K562 (cell line): Measurements from ENCODE around the gene MADCAM1. TPM values are rescaled to one million over a fixed set of nuclear protein-coding genes. Genes with fewer than 3 reads are reported as not detected.
A peak's percentile ranks its signal among the peaks of the same experiment; 100 is the strongest.

ENCODE experiments used
- BCL6 ChIP-seq: fragments of 250-450 bp; sonication (Bioruptor Pico); IDR thresholded peaks from 2 replicates; pipeline ENCODE4 v1.4.0; 2020
- ESRRB ChIP-seq: fragments of 250-450 bp; sonication (Bioruptor Pico); IDR thresholded peaks from 2 replicates; pipeline ENCODE4 v1.5.0; 2020; ENCODE audit warnings: mild to moderate bottlenecking, moderate library complexity, borderline replicate concordance
- ETV5 ChIP-seq: sonication (generic); formaldehyde crosslinking; IDR thresholded peaks from 2 replicates; pipeline ENCODE4 v1.4.0; 2020; ENCODE audit warnings: low read depth, mild to moderate bottlenecking, missing genetic modification reagents
- GATA2 ChIP-seq: sonication (generic); formaldehyde crosslinking; IDR thresholded peaks from 2 replicates; pipeline ENCODE4 v1.4.0; 2020; ENCODE audit warnings: mild to moderate bottlenecking, missing genetic modification reagents
- NFE2L1 ChIP-seq: fragments of 450-650 bp; IDR thresholded peaks from 2 replicates; pipeline ENCODE4 v1.6.1; 2016; ENCODE audit warnings: missing genetic modification characterization, low read depth, mild to moderate bottlenecking, missing compliant biosample characterization, moderate library complexity, borderline replicate concordance
- NFIX ChIP-seq: fragments of 250-450 bp; sonication (Bioruptor Pico); IDR thresholded peaks from 2 replicates; pipeline ENCODE4 v1.4.0; 2020; ENCODE audit warnings: low read depth, mild to moderate bottlenecking, moderate library complexity
- RAD51 ChIP-seq: fragments of 450-650 bp; IDR thresholded peaks from 2 replicates; pipeline ENCODE4 v1.7.1; 2016; ENCODE audit warnings: low read depth, mild to moderate bottlenecking, borderline replicate concordance
- RFX7 ChIP-seq: fragments of 250-450 bp; sonication (Bioruptor Pico); IDR thresholded peaks from 2 replicates; pipeline ENCODE4 v1.5.1; 2021; ENCODE audit warnings: mild to moderate bottlenecking
- SPI1 ChIP-seq: IDR thresholded peaks from 2 replicates; pipeline ENCODE4 v1.6.1; 2011; ENCODE audit warnings: low read depth, low read length, control low read depth, borderline replicate concordance
- SREBF1 ChIP-seq: fragments of 150-350 bp; IDR thresholded peaks from 2 replicates; pipeline ENCODE4 v1.6.1; 2014; ENCODE audit warnings: antibody characterized with exemption, low read depth, low read length, borderline replicate concordance
- ZNF140 ChIP-seq: fragments of 250-450 bp; sonication (Bioruptor Pico); IDR thresholded peaks from 2 replicates; pipeline ENCODE4 v1.8.0; 2021; ENCODE audit warnings: moderate library complexity, mild to moderate bottlenecking, inconsistent platforms
- ZNF830 ChIP-seq: fragments of 250-450 bp; sonication (Bioruptor Pico); IDR thresholded peaks from 2 replicates; pipeline ENCODE4 v1.5.0; 2021; ENCODE audit warnings: mild to moderate bottlenecking
- polyA plus RNA-seq, 8 experiments: library from polyadenylated mRNA; depleted of rRNA in 4 of 8; stranded (reverse) in 5 of 8; unstranded in 3 of 8; fragments of >200 nt; fragmentation: Nextera tagmentation in 2 of 8; fragmentation: Illumina TruSeq in 1 of 8; extraction: Ambion mirVana in 2 of 8; extraction: Trizol in 1 of 8; gene quantifications; 2 replicates each; pipeline versions ENCODE4 v1.2.1 to v1.2.3, GENCODE V29; 2011 to 2014; ENCODE audit warnings: inconsistent platforms in 1 of 8, missing spikeins in 1 of 8
- total RNA-seq, 7 experiments: library from RNA; depleted of rRNA in 6 of 7; stranded (reverse); fragments of >200 nt in 6 of 7; fragmentation: Illumina TruSeq in 2 of 7; extraction: Trizol in 2 of 7; gene quantifications; 2 replicates each; pipeline versions ENCODE4 v1.2.1 to v1.2.3, GENCODE V29; 2011 to 2021; ENCODE audit warnings: low replicate concordance in 1 of 7
- TF ChIP-seq, protein P1 (sequence below): fragments of 250-450 bp; sonication (Bioruptor Pico); IDR thresholded peaks from 2 replicates; pipeline ENCODE4 v1.5.0; 2021; ENCODE audit warnings: mild to moderate bottlenecking, borderline replicate concordance
- TF ChIP-seq, protein P2 (sequence below): fragments of 450-650 bp; IDR thresholded peaks from 2 replicates; pipeline ENCODE4 v1.6.1; 2016; ENCODE audit warnings: mild to moderate bottlenecking
- TF ChIP-seq, protein P3 (sequence below): fragments of 450-650 bp; formaldehyde crosslinking; IDR thresholded peaks from 2 replicates; pipeline ENCODE4 v1.4.0; 2020; ENCODE audit warnings: mild to moderate bottlenecking, mixed read lengths
- TF ChIP-seq, protein P4 (sequence below): fragments of 250-450 bp; sonication (Bioruptor Pico); IDR thresholded peaks from 2 replicates; pipeline ENCODE4 v1.4.0; 2020; ENCODE audit warnings: mild to moderate bottlenecking, moderate library complexity

The MADCAM1 gene
- total and polyA plus RNA-seq, 9 of the 15 experiments (the other 6 are each of a cell fraction or from before 2014, with no cell fraction given) = 0.09 to 0.36 (median 0.09) TPM; not detected in 6

DNA sequence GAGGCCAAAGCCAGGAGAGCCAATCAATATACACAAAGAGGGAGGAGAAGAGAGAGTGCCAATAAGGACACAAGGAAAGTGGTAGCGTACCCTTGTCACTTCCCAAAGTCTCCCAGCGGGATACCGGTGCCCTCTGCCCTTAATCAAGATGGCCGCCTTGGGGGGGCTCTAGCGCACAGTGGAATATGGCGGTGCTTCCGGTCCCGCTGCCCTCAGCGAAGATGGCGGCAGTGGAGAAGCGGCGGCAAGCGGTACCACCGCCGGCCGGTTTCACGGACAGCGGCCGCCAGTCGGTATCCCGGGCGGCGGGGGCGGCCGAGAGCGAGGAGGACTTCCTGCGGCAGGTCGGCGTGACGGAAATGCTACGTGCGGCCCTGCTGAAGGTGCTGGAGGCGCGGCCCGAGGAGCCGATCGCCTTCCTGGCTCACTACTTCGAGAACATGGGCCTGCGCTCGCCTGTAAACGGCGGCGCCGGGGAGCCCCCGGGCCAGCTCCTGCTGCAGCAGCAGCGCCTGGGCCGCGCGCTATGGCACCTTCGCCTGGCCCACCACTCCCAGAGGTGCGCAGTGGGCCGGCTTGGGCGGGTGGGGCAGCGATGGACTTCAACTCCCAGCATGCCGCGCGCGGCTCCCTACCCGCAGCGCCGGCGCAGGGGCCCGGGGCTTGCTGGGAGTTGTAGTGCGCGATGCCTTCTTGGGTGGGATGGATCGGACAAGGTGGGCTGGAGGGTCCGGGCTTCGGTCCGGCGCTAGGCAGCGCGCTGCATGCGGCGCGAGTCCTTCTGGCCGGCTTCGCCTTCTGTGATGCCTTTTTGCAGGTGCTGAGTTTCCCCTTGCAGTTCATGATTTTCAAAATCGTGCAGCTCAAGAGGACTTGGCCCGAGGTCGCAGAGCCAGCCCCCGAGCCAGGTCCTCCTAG lies 11.3 kb downstream of the MADCAM1 start, which contains the start of gene TPGS1 (continued):
- no peak for TF ChIP-seq RAD51
- no peak for TF ChIP-seq ESRRB
- TF ChIP-seq NFIX (CRISPR knock-in tag) = peak; percentile 3; the same call in 1 of the 2 replicates
- TF ChIP-seq SPI1 = no peak
- TF ChIP-seq NFE2L1 (tag) = no peak
- TF ChIP-seq SREBF1 = no peak
- TF ChIP-seq, protein P1, sequence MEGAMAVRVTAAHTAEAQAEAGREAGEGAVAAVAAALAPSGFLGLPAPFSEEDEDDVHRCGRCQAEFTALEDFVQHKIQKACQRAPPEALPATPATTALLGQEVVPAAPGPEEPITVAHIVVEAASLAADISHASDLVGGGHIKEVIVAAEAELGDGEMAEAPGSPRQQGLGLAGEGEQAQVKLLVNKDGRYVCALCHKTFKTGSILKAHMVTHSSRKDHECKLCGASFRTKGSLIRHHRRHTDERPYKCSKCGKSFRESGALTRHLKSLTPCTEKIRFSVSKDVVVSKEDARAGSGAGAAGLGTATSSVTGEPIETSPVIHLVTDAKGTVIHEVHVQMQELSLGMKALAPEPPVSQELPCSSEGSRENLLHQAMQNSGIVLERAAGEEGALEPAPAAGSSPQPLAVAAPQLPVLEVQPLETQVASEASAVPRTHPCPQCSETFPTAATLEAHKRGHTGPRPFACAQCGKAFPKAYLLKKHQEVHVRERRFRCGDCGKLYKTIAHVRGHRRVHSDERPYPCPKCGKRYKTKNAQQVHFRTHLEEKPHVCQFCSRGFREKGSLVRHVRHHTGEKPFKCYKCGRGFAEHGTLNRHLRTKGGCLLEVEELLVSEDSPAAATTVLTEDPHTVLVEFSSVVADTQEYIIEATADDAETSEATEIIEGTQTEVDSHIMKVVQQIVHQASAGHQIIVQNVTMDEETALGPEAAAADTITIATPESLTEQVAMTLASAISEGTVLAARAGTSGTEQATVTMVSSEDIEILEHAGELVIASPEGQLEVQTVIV (CRISPR knock-in tag) = no peak
- TF ChIP-seq RFX7 = no peak
- TF ChIP-seq ZNF140 (CRISPR knock-in tag) = no peak
- TF ChIP-seq, protein P2, sequence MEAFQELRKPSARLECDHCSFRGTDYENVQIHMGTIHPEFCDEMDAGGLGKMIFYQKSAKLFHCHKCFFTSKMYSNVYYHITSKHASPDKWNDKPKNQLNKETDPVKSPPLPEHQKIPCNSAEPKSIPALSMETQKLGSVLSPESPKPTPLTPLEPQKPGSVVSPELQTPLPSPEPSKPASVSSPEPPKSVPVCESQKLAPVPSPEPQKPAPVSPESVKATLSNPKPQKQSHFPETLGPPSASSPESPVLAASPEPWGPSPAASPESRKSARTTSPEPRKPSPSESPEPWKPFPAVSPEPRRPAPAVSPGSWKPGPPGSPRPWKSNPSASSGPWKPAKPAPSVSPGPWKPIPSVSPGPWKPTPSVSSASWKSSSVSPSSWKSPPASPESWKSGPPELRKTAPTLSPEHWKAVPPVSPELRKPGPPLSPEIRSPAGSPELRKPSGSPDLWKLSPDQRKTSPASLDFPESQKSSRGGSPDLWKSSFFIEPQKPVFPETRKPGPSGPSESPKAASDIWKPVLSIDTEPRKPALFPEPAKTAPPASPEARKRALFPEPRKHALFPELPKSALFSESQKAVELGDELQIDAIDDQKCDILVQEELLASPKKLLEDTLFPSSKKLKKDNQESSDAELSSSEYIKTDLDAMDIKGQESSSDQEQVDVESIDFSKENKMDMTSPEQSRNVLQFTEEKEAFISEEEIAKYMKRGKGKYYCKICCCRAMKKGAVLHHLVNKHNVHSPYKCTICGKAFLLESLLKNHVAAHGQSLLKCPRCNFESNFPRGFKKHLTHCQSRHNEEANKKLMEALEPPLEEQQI = no peak
- TF ChIP-seq, protein P3, sequence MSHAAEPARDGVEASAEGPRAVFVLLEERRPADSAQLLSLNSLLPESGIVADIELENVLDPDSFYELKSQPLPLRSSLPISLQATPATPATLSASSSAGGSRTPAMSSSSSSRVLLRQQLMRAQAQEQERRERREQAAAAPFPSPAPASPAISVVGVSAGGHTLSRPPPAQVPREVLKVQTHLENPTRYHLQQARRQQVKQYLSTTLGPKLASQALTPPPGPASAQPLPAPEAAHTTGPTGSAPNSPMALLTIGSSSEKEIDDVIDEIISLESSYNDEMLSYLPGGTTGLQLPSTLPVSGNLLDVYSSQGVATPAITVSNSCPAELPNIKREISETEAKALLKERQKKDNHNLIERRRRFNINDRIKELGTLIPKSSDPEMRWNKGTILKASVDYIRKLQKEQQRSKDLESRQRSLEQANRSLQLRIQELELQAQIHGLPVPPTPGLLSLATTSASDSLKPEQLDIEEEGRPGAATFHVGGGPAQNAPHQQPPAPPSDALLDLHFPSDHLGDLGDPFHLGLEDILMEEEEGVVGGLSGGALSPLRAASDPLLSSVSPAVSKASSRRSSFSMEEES = no peak
- TF ChIP-seq ZNF830 (CRISPR knock-in tag) = no peak
- TF ChIP-seq ETV5 (CRISPR knock-in tag) = 0 out of 2 replicates have a peak, but pooled peaks have one; percentile 62
- TF ChIP-seq, protein P4, sequence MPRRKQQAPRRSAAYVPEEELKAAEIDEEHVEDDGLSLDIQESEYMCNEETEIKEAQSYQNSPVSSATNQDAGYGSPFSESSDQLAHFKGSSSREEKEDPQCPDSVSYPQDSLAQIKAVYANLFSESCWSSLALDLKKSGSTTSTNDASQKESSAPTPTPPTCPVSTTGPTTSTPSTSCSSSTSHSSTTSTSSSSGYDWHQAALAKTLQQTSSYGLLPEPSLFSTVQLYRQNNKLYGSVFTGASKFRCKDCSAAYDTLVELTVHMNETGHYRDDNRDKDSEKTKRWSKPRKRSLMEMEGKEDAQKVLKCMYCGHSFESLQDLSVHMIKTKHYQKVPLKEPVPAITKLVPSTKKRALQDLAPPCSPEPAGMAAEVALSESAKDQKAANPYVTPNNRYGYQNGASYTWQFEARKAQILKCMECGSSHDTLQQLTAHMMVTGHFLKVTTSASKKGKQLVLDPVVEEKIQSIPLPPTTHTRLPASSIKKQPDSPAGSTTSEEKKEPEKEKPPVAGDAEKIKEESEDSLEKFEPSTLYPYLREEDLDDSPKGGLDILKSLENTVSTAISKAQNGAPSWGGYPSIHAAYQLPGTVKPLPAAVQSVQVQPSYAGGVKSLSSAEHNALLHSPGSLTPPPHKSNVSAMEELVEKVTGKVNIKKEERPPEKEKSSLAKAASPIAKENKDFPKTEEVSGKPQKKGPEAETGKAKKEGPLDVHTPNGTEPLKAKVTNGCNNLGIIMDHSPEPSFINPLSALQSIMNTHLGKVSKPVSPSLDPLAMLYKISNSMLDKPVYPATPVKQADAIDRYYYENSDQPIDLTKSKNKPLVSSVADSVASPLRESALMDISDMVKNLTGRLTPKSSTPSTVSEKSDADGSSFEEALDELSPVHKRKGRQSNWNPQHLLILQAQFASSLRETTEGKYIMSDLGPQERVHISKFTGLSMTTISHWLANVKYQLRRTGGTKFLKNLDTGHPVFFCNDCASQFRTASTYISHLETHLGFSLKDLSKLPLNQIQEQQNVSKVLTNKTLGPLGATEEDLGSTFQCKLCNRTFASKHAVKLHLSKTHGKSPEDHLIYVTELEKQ (CRISPR knock-in tag) = no peak
- TF ChIP-seq GATA2 (CRISPR knock-in tag) = no peak
- peak; percentile 35; the same call in 1 of the 2 replicates for TF ChIP-seq BCL6
